NB4 (cell line): ENCODE measurements around the gene CABP4.

Experiments
- CTCF ChIP-seq: IDR thresholded peaks from one replicate; pipeline ENCODE4 v1.5.1; 2012; ENCODE audit warnings: low read depth, low read length
- POLR2A ChIP-seq: IDR thresholded peaks from 2 replicates; pipeline ENCODE4 v1.6.1; 2011; ENCODE audit warnings: mild to moderate bottlenecking; ENCODE audit not compliant: insufficient read length; ENCODE audit errors: extremely low read depth

- TF ChIP-seq CTCF (no peak), POLR2A (no peak)
Measured at GRCh38 chr11:67422891-67423290, 32.3 kb upstream of the CABP4 start.
